Neural progenitor cell (in vitro differentiated cells): ENCODE results near the gene TIGIT. TPM values are rescaled to one million over a fixed set of nuclear protein-coding genes. Genes with fewer than 3 reads are reported as not detected.

Experiments used
- DNase-seq: peaks from one replicate; pipeline ENCODE4 v3.0.0-alpha.2; 2016; ENCODE audit warnings: low spot score
- H2AFZ ChIP-seq: fragments of 200-600 bp; sonication (generic); replicated peaks from 2 replicates; pipeline ENCODE4 v1.6.1; 2016; ENCODE audit warnings: antibody characterized with exemption
- H3F3A ChIP-seq: fragments of 200-600 bp; sonication (generic); 2 replicates; pipeline ENCODE4 v1.6.1; 2016; ENCODE audit warnings: antibody characterized with exemption, low read depth
- H3K27ac ChIP-seq: fragments of 200-600 bp; sonication (generic); 2 replicates; pipeline ENCODE4 v1.5.1; 2016; ENCODE audit warnings: mild to moderate bottlenecking
- H3K27me3 ChIP-seq: fragments of 200-600 bp; sonication (generic); 2 replicates; pipeline ENCODE4 v1.6.1; 2016; ENCODE audit warnings: mild to moderate bottlenecking, moderate library complexity
- H3K36me3 ChIP-seq: fragments of 200-600 bp; sonication (generic); 2 replicates; pipeline ENCODE4 v1.5.1; 2016
- H3K4me1 ChIP-seq: fragments of 200-600 bp; sonication (generic); 2 replicates; pipeline ENCODE4 v1.6.1; 2016; ENCODE audit warnings: mixed run types
- H3K4me2 ChIP-seq: fragments of 200-600 bp; sonication (generic); 2 replicates; pipeline ENCODE4 v1.6.1; 2016
- H3K4me3 ChIP-seq: fragments of 200-600 bp; sonication (generic); 2 replicates; pipeline ENCODE4 v1.5.1; 2016
- H3K79me2 ChIP-seq: fragments of 200-600 bp; sonication (generic); 2 replicates; pipeline ENCODE4 v1.6.1; 2016; ENCODE audit warnings: low read depth
- H3K9ac ChIP-seq: fragments of 200-600 bp; sonication (generic); 2 replicates; pipeline ENCODE4 v1.6.1; 2016
- H3K9me3 ChIP-seq: fragments of 200-600 bp; sonication (generic); 2 replicates; pipeline ENCODE4 v1.5.1; 2016; ENCODE audit warnings: low read depth
- H4K20me1 ChIP-seq: fragments of 200-600 bp; sonication (generic); 2 replicates; pipeline ENCODE4 v1.6.1; 2016; ENCODE audit warnings: low read depth
- H3K27ac Mint-ChIP-seq: 3 replicates; pipeline ENCODE4 v1.8.0; 2021; ENCODE audit warnings: mixed read lengths
- H3K27me3 Mint-ChIP-seq: 2 replicates; pipeline ENCODE4 v1.8.0; 2022; ENCODE audit warnings: low read depth, mild to moderate bottlenecking, inconsistent platforms, moderate library complexity, mixed read lengths; ENCODE audit not compliant: insufficient read depth
- H3K36me3 Mint-ChIP-seq: 3 replicates; pipeline ENCODE4 v1.8.0; 2021; ENCODE audit warnings: mixed read lengths
- H3K4me1 Mint-ChIP-seq: 3 replicates; pipeline ENCODE4 v1.8.0; 2021; ENCODE audit warnings: mixed read lengths
- H3K4me3 Mint-ChIP-seq: 3 replicates; pipeline ENCODE4 v1.8.0; 2021; ENCODE audit warnings: mild to moderate bottlenecking, moderate library complexity, mixed read lengths
- H3K9me3 Mint-ChIP-seq: 3 replicates; pipeline ENCODE4 v1.8.0; 2020; ENCODE audit warnings: mixed read lengths
- EZH2 ChIP-seq: fragments of 200-600 bp; sonication (generic); IDR thresholded peaks from 2 replicates; pipeline ENCODE4 v1.6.1; 2017; ENCODE audit warnings: antibody characterized with exemption, mild to moderate bottlenecking, moderate library complexity
- EZH2phosphoT487 ChIP-seq: fragments of 200-600 bp; sonication (generic); IDR thresholded peaks from 2 replicates; pipeline ENCODE4 v1.6.1; 2017; ENCODE audit warnings: antibody characterized with exemption
- total RNA-seq: library from RNA; depleted of rRNA; stranded (reverse); fragments of >200 nt; gene quantifications from 2 replicates; pipeline ENCODE4 v1.2.3, GENCODE V29; 2015; ENCODE audit warnings: low replicate concordance
- TF ChIP-seq, protein P1 (sequence below): fragments of 200-600 bp; sonication (generic); IDR thresholded peaks from 2 replicates; pipeline ENCODE4 v1.5.1; 2017; ENCODE audit warnings: antibody characterized with exemption, mild to moderate bottlenecking

Gene TIGIT
- total RNA-seq, 1 donor from 2014 or later = not detected

DNA sequence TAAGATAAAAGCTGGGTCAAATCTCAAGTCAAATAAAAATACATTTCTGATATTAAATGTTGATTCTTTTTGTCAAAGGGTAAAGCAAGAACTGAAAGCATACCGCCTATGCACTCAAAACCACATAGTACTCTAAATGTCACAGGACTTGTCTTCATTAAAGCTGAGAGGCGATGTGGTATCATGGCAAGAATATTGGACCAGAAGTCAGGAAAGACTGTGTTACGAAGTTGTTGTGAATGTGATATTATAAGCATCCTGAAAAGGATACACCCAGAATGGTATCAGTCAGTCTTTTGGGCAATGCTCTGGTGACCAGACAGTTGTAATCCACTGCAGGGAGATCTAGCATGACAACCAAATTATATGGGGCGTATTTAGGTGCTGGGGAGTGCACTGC lies 33.8 kb downstream of the TIGIT start:
- Mint-ChIP-seq H3K27me3 (no peaks in the 10 kb centered on the region), H3K4me3 (no peak overlapping the region)
- DNase-seq = no peak

DNA sequence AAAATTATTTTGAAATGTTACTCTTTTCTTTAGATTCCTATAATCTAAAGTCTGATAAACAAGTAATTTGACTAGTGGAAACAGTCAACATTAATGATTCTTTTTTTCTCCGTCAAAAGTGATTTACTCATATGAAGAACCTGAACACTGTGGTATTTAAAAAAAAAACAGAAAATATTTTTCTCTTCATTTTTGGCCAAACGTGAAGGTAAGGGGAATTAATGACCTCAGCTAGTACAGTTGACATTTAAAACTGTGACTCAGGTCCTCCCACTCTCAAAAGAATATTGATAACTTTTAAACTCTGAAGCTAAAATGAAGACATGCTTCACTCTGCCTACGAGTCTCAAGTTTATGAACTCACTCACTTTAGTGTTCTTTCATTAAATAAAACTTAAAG lies 34.5 kb downstream of the TIGIT start:
- Histone ChIP-seq H3K9me3 (no peaks in the 10 kb centered on the region), H3K36me3 (no peaks in the 10 kb centered on the region), H3K79me2 (no peaks in the 10 kb centered on the region), H3K27me3 (no peaks in the 10 kb centered on the region), H3F3A (no peaks in the 10 kb centered on the region), H2AFZ (no peak overlapping the region), H3K27ac (no peak overlapping the region), H4K20me1 (no peaks in the 10 kb centered on the region), H3K4me3 (no peak overlapping the region), H3K4me1 (peaks cover 61% of the 10 kb centered on the region), H3K9ac (no peak overlapping the region), H3K4me2 (no peak overlapping the region)
- H3K27ac Mint-ChIP-seq = no peak overlapping the region
- H3K9me3 Mint-ChIP-seq = peaks cover 7% of the 10 kb centered on the region
- DNase-seq = no peak
- H3K27me3 Mint-ChIP-seq = no peaks in the 10 kb centered on the region
- H3K4me1 Mint-ChIP-seq = peaks cover 6% of the 10 kb centered on the region
- peaks cover 17% of the 10 kb centered on the region for H3K36me3 Mint-ChIP-seq
- TF ChIP-seq EZH2 = no peak
- TF ChIP-seq, protein P1, sequence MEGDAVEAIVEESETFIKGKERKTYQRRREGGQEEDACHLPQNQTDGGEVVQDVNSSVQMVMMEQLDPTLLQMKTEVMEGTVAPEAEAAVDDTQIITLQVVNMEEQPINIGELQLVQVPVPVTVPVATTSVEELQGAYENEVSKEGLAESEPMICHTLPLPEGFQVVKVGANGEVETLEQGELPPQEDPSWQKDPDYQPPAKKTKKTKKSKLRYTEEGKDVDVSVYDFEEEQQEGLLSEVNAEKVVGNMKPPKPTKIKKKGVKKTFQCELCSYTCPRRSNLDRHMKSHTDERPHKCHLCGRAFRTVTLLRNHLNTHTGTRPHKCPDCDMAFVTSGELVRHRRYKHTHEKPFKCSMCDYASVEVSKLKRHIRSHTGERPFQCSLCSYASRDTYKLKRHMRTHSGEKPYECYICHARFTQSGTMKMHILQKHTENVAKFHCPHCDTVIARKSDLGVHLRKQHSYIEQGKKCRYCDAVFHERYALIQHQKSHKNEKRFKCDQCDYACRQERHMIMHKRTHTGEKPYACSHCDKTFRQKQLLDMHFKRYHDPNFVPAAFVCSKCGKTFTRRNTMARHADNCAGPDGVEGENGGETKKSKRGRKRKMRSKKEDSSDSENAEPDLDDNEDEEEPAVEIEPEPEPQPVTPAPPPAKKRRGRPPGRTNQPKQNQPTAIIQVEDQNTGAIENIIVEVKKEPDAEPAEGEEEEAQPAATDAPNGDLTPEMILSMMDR = no peak
- no peak for TF ChIP-seq EZH2phosphoT487
- H3K4me3 Mint-ChIP-seq = no peak overlapping the region

More for the DNA sequence above, 33.8 kb downstream of the TIGIT start:
- Histone ChIP-seq H3K9ac (no peak overlapping the region), H3K36me3 (no peaks in the 10 kb centered on the region), H3K79me2 (no peaks in the 10 kb centered on the region), H3K4me3 (no peak overlapping the region), H3K27ac (no peak overlapping the region), H3K4me1 (peaks cover 56% of the 10 kb centered on the region), H3K9me3 (no peaks in the 10 kb centered on the region), H2AFZ (no peak overlapping the region), H4K20me1 (no peaks in the 10 kb centered on the region), H3K27me3 (no peaks in the 10 kb centered on the region), H3K4me2 (peak overlapping the region; percentile 42), H3F3A (no peaks in the 10 kb centered on the region)
- Mint-ChIP-seq H3K4me1 (peaks cover 6% of the 10 kb centered on the region), H3K36me3 (peaks cover 17% of the 10 kb centered on the region), H3K27ac (no peak overlapping the region), H3K9me3 (peaks cover 7% of the 10 kb centered on the region)
- TF ChIP-seq EZH2 = no peak
- TF ChIP-seq EZH2phosphoT487 = no peak
- TF ChIP-seq, protein P1 = no peak

DNA sequence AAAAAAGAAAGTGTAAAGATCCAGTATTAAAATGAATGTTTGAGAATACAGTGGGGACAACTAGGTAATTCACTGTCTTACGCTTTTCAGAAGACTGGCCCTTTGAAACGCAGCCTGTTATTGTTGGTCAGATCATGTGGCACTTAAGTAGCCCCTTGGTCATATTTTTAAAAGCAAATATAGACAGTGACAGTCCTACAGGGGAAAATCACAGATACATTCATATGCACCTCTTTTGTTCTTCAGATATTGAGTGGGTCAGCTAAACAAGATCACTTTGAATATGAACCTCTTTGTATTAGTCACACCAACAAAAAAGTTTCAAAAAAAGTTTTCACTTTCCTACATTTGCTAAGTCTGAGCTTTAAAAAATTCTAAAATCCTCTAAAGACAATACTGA lies 36.0 kb downstream of the TIGIT start:
- Histone ChIP-seq H3K36me3 (no peaks in the 10 kb centered on the region), H3K4me2 (no peak overlapping the region), H3K27ac (no peak overlapping the region), H2AFZ (no peak overlapping the region), H3K79me2 (no peaks in the 10 kb centered on the region), H3K27me3 (no peaks in the 10 kb centered on the region), H3K4me1 (peaks cover 64% of the 10 kb centered on the region), H3K9ac (no peak overlapping the region), H3K9me3 (no peaks in the 10 kb centered on the region), H3K4me3 (no peak overlapping the region), H4K20me1 (no peaks in the 10 kb centered on the region), H3F3A (peaks cover 10% of the 10 kb centered on the region)
- H3K27me3 Mint-ChIP-seq = no peaks in the 10 kb centered on the region
- peaks cover 4% of the 10 kb centered on the region for H3K4me1 Mint-ChIP-seq
- no peak for DNase-seq
- H3K36me3 Mint-ChIP-seq = peaks cover 17% of the 10 kb centered on the region
- H3K9me3 Mint-ChIP-seq = peaks cover 7% of the 10 kb centered on the region
- TF ChIP-seq, protein P1 = no peak
- TF ChIP-seq EZH2 = no peak
- no peak for TF ChIP-seq EZH2phosphoT487
- no peak overlapping the region for H3K27ac Mint-ChIP-seq
- no peak overlapping the region for H3K4me3 Mint-ChIP-seq

DNA sequence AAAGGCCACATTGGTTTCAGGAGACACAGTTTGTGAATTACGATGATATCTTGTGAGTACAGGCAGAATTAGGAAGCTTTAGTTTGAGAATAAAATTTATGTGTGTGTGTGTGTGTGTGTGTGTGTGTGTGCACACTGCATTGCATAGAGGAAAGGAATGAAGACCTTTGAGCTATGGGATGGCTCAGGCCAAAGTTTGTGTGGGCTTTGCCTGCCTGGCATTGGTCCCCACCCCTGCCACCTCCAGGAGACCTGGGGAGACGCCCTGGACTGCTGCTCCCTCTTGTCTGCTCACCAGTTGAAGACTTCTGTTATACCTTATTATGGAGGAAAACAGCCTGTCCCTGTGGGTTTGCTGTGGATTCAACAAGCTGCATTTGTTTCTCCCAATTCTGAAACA lies 37.2 kb downstream of the TIGIT start:
- no peak for TF ChIP-seq EZH2
- no peak for TF ChIP-seq EZH2phosphoT487
- TF ChIP-seq, protein P1 = no peak

More for the DNA sequence above, 37.2 kb downstream of the TIGIT start:
- Histone ChIP-seq H3K27me3 (no peaks in the 10 kb centered on the region), H3K27ac (no peak overlapping the region), H3K4me2 (no peak overlapping the region), H4K20me1 (no peaks in the 10 kb centered on the region), H3K4me1 (peaks cover 56% of the 10 kb centered on the region), H3K9ac (no peak overlapping the region), H3K79me2 (no peaks in the 10 kb centered on the region), H3K4me3 (no peak overlapping the region), H3K36me3 (no peaks in the 10 kb centered on the region), H2AFZ (no peak overlapping the region), H3K9me3 (no peaks in the 10 kb centered on the region), H3F3A (peaks cover 10% of the 10 kb centered on the region)
- Mint-ChIP-seq H3K27me3 (no peaks in the 10 kb centered on the region), H3K4me1 (no peaks in the 10 kb centered on the region), H3K4me3 (no peak overlapping the region), H3K36me3 (peaks cover 17% of the 10 kb centered on the region), H3K27ac (no peak overlapping the region), H3K9me3 (peaks cover 7% of the 10 kb centered on the region)
- DNase-seq = no peak
